Muscle layer of colon (tissue), 2 donors: ENCODE results near the gene MYL7.

Source experiments
- H3K27ac ChIP-seq: one replicate; pipeline ENCODE4 v1.7.0; 2013; ENCODE audit warnings: low read depth, mild to moderate bottlenecking, low read length, moderate library complexity
- H3K27me3 ChIP-seq, 2 donors: one replicate each; pipeline ENCODE4 v1.7.0; 2013; ENCODE audit warnings: low read length in 2 of 2, mild to moderate bottlenecking in 2 of 2; ENCODE audit not compliant: insufficient read depth in 2 of 2, control insufficient read depth in 1 of 2
- H3K36me3 ChIP-seq: one replicate; pipeline ENCODE4 v1.7.0; 2013; ENCODE audit warnings: mild to moderate bottlenecking, low read length; ENCODE audit not compliant: insufficient read depth
- H3K4me1 ChIP-seq: one replicate; pipeline ENCODE4 v1.7.0; 2013; ENCODE audit warnings: mild to moderate bottlenecking, low read length; ENCODE audit not compliant: insufficient read depth
- H3K4me3 ChIP-seq, 2 donors: one replicate each; pipeline ENCODE4 v1.7.0; 2013; ENCODE audit warnings: low read length in 2 of 2, low read depth in 1 of 2, mild to moderate bottlenecking in 1 of 2, moderate library complexity in 1 of 2
- H3K9ac ChIP-seq: one replicate; pipeline ENCODE4 v1.7.0; 2013; ENCODE audit warnings: low read length
- H3K9me3 ChIP-seq: one replicate; pipeline ENCODE4 v1.7.0; 2013; ENCODE audit warnings: mild to moderate bottlenecking, low read length
- donor health status: abdominal sarcoma.
- donor health status: Adenocarcinoma of cecum.

Gene MYL7

GRCh38 chr7:44098092-44099068, 42.8 kb downstream of the MYL7 start:
- Histone ChIP-seq H3K27ac (no peak overlapping the region), H3K27me3 (peaks cover 0 to 4% of the 10 kb centered on the region in 2 donors), H3K36me3 (no peaks in the 10 kb centered on the region), H3K4me1 (peaks cover 6% of the 10 kb centered on the region), H3K9ac (no peak overlapping the region), H3K4me3 (no peak overlapping the region), H3K9me3 (no peaks in the 10 kb centered on the region)

- Histone ChIP-seq H3K27me3 (no peaks in the 10 kb centered on the region), H3K4me1 (peaks cover 6% of the 10 kb centered on the region), H3K9ac (no peak overlapping the region), H3K36me3 (no peaks in the 10 kb centered on the region), H3K9me3 (no peaks in the 10 kb centered on the region), H3K27ac (no peak overlapping the region), H3K4me3 (no peak overlapping the region)
Measured at GRCh38 chr7:44097064-44097932, 43.8 kb downstream of the MYL7 start.

GRCh38 chr7:44096326-44096881, 44.7 kb downstream of the MYL7 start:
- Histone ChIP-seq H3K9me3 (no peaks in the 10 kb centered on the region), H3K4me3 (no peak overlapping the region), H3K9ac (no peak overlapping the region), H3K36me3 (no peaks in the 10 kb centered on the region), H3K27me3 (no peaks in the 10 kb centered on the region), H3K27ac (no peak overlapping the region), H3K4me1 (peaks cover 6% of the 10 kb centered on the region)

GRCh38 chr7:44095781-44096180, 45.4 kb downstream of the MYL7 start:
- Histone ChIP-seq H3K27me3 (no peaks in the 10 kb centered on the region), H3K4me1 (peaks cover 6% of the 10 kb centered on the region), H3K27ac (no peak overlapping the region)

GRCh38 chr7:44094883-44095592, 46.1 kb downstream of the MYL7 start:
- no peak overlapping the region for H3K27ac ChIP-seq
- no peaks in the 10 kb centered on the region for H3K27me3 ChIP-seq
- H3K9me3 ChIP-seq, result no peaks in the 10 kb centered on the region
- H3K4me1 ChIP-seq, result peaks cover 6% of the 10 kb centered on the region
- H3K4me3 ChIP-seq, result no peak overlapping the region
- no peak overlapping the region for H3K9ac ChIP-seq
- no peaks in the 10 kb centered on the region for H3K36me3 ChIP-seq

More at GRCh38 chr7:44095781-44096180, 45.4 kb downstream of the MYL7 start:
- Histone ChIP-seq H3K9ac (no peak overlapping the region), H3K36me3 (no peaks in the 10 kb centered on the region), H3K9me3 (no peaks in the 10 kb centered on the region), H3K4me3 (no peak overlapping the region)

- peaks cover 6% of the 10 kb centered on the region for H3K4me1 ChIP-seq
- H3K36me3 ChIP-seq, result no peaks in the 10 kb centered on the region
Measured at GRCh38 chr7:44094365-44094764, 46.8 kb downstream of the MYL7 start.

GRCh38 chr7:44093102-44093641, 48.0 kb downstream of the MYL7 start:
- Histone ChIP-seq H3K36me3 (no peaks in the 10 kb centered on the region), H3K4me3 (no peak overlapping the region), H3K27ac (no peak overlapping the region), H3K27me3 (no peaks in the 10 kb centered on the region), H3K9ac (no peak overlapping the region), H3K9me3 (no peaks in the 10 kb centered on the region), H3K4me1 (peaks cover 6% of the 10 kb centered on the region)

More at GRCh38 chr7:44094365-44094764, 46.8 kb downstream of the MYL7 start:
- H3K27ac ChIP-seq, result no peak overlapping the region
- H3K4me3 ChIP-seq, result no peak overlapping the region
- H3K9ac ChIP-seq, result no peak overlapping the region
- H3K27me3 ChIP-seq, result no peaks in the 10 kb centered on the region
- no peaks in the 10 kb centered on the region for H3K9me3 ChIP-seq
